HG02943 (cell line): ENCODE measurements around the gene GOLGA6L10.
"Not testable (repeated sequence)": the region's sequence is repeated elsewhere in the genome, so short reads cannot be mapped to it uniquely, and the experiment has no call there.

ENCODE experiments used
- ATAC-seq: cut with Tn5 transposase; IDR thresholded peaks from one replicate; pipeline ENCODE4 v1.9.1; 2021; ENCODE audit warnings: mild to moderate bottlenecking, low read depth, moderate library complexity; ENCODE audit not compliant: unreplicated experiment

Gene GOLGA6L10

GRCh38 chr15:82301296-82302016 is 47.8 kb downstream of the GOLGA6L10 start:
- ATAC-seq: no peak

- ATAC-seq: no peak
Measured at GRCh38 chr15:82300883-82301282, 48.4 kb downstream of the GOLGA6L10 start.

GRCh38 chr15:82300326-82300725 is 48.9 kb downstream of the GOLGA6L10 start:
- ATAC-seq: not testable (repeated sequence)

GRCh38 chr15:82299511-82299914 is 49.8 kb downstream of the GOLGA6L10 start:
- not testable (repeated sequence) for ATAC-seq

- no peak for ATAC-seq
Measured at GRCh38 chr15:82298520-82298919, 50.8 kb downstream of the GOLGA6L10 start.

- ATAC-seq: no peak
Measured at GRCh38 chr15:82298032-82298431, 51.2 kb downstream of the GOLGA6L10 start.

GRCh38 chr15:82297546-82297945 is 51.7 kb downstream of the GOLGA6L10 start:
- ATAC-seq: no peak

GRCh38 chr15:82294061-82294690 is 55.1 kb downstream of the GOLGA6L10 start:
- ATAC-seq: no peak

- no peak for ATAC-seq
Measured at GRCh38 chr15:82292271-82292670, 57.0 kb downstream of the GOLGA6L10 start.
